ENCODE measurements around the gene DNM3.

GRCh38 chr1:172326136-172326535 is 484.8 kb downstream of the DNM3 start:
- TF ChIP-seq CTCF (IDR thresholded peaks at IDR 0.05; ENCODE audit: insufficient read depth, low read length, poor library complexity, severe bottlenecking) (no peak), EZH2phosphoT487 (conservative IDR thresholded peaks at IDR 0.05; ENCODE audit: low read length) (no peak)
